ENCODE results near the gene TMEM158.

TMEM158 gene

GRCh38 chr3:45181496-45181895 is 44.6 kb downstream of the TMEM158 start:
- TF ChIP-seq CEBPB (IDR thresholded peaks at IDR 0.05) (no peak), TCF12 (IDR thresholded peaks at IDR 0.05; ENCODE audit: low read depth) (no peak)

- TF ChIP-seq YY1 (IDR thresholded peaks at IDR 0.05; ENCODE audit: low read depth) = no peak
- TF ChIP-seq EGR1 (IDR thresholded peaks at IDR 0.05) = no peak
- TF ChIP-seq REST (IDR thresholded peaks at IDR 0.05; ENCODE audit: low read depth) = no peak
- TF ChIP-seq RAD21 (IDR thresholded peaks at IDR 0.05; ENCODE audit: low read depth) = no peak
- no peak for TF ChIP-seq NFIC (IDR thresholded peaks at IDR 0.05)
- TF ChIP-seq MAX (IDR thresholded peaks at IDR 0.05) = no peak
- no peak for TF ChIP-seq CREB1 (IDR thresholded peaks at IDR 0.05; ENCODE audit: low read depth)
- TF ChIP-seq ZBTB7A (IDR thresholded peaks at IDR 0.05; ENCODE audit: low read depth) = no peak
- no peak for TF ChIP-seq CEBPB (IDR thresholded peaks at IDR 0.05)
- no peak for TF ChIP-seq TEAD4 (IDR thresholded peaks at IDR 0.05)
These were observed 45.2 kb downstream of the TMEM158 start for GRCh38 chr3:45180899-45181298.

GRCh38 chr3:45180051-45180450 is 46.0 kb downstream of the TMEM158 start:
- TF ChIP-seq ZBTB7A (IDR thresholded peaks at IDR 0.05; ENCODE audit: low read depth) = no peak
- no peak for TF ChIP-seq TAF1 (IDR thresholded peaks at IDR 0.05; ENCODE audit: low read depth)
- no peak for TF ChIP-seq MAX (IDR thresholded peaks at IDR 0.05)
- TF ChIP-seq FOXM1 (IDR thresholded peaks at IDR 0.05; ENCODE audit: borderline replicate concordance, low read depth) = no peak
- TF ChIP-seq REST (IDR thresholded peaks at IDR 0.05; ENCODE audit: low read depth) = no peak

- TF ChIP-seq USF1 (IDR thresholded peaks at IDR 0.05) = no peak
- no peak for TF ChIP-seq ZBTB7A (IDR thresholded peaks at IDR 0.05; ENCODE audit: low read depth)
- no peak for TF ChIP-seq FOXM1 (IDR thresholded peaks at IDR 0.05; ENCODE audit: borderline replicate concordance, low read depth)
- TF ChIP-seq MAX (IDR thresholded peaks at IDR 0.05) = no peak
- TF ChIP-seq CEBPB (IDR thresholded peaks at IDR 0.05) = no peak
- no peak for TF ChIP-seq YY1 (IDR thresholded peaks at IDR 0.05; ENCODE audit: low read depth)
- no peak for TF ChIP-seq EGR1 (IDR thresholded peaks at IDR 0.05)
- TF ChIP-seq EP300 (IDR thresholded peaks at IDR 0.05; ENCODE audit: borderline replicate concordance) = no peak
- no peak for TF ChIP-seq CREB1 (IDR thresholded peaks at IDR 0.05; ENCODE audit: low read depth)
- no peak for TF ChIP-seq REST (IDR thresholded peaks at IDR 0.05; ENCODE audit: low read depth)
- no peak for TF ChIP-seq NFIC (IDR thresholded peaks at IDR 0.05)
- TF ChIP-seq TCF12 (IDR thresholded peaks at IDR 0.05; ENCODE audit: low read depth) = no peak
- no peak for TF ChIP-seq RAD21 (IDR thresholded peaks at IDR 0.05; ENCODE audit: low read depth)
- no peak for TF ChIP-seq TEAD4 (IDR thresholded peaks at IDR 0.05)
- no peak for TF ChIP-seq TAF1 (IDR thresholded peaks at IDR 0.05; ENCODE audit: low read depth)
These were observed 46.9 kb downstream of the TMEM158 start for GRCh38 chr3:45179163-45179562.

GRCh38 chr3:45178183-45179023 is 47.7 kb downstream of the TMEM158 start:
- no peak for TF ChIP-seq EP300 (IDR thresholded peaks at IDR 0.05; ENCODE audit: borderline replicate concordance)
- no peak for TF ChIP-seq NFIC (IDR thresholded peaks at IDR 0.05)
- TF ChIP-seq CREB1 (IDR thresholded peaks at IDR 0.05; ENCODE audit: low read depth) = no peak
- TF ChIP-seq REST (IDR thresholded peaks at IDR 0.05; ENCODE audit: low read depth) = no peak
- no peak for TF ChIP-seq FOXM1 (IDR thresholded peaks at IDR 0.05; ENCODE audit: borderline replicate concordance, low read depth)
- TF ChIP-seq TAF1 (IDR thresholded peaks at IDR 0.05; ENCODE audit: low read depth) = no peak
- no peak for TF ChIP-seq CEBPB (IDR thresholded peaks at IDR 0.05)
- TF ChIP-seq TEAD4 (IDR thresholded peaks at IDR 0.05) = no peak
- TF ChIP-seq RAD21 (IDR thresholded peaks at IDR 0.05; ENCODE audit: low read depth) = no peak
- no peak for TF ChIP-seq EGR1 (IDR thresholded peaks at IDR 0.05)
- no peak for TF ChIP-seq USF1 (IDR thresholded peaks at IDR 0.05)
- no peak for TF ChIP-seq TCF12 (IDR thresholded peaks at IDR 0.05; ENCODE audit: low read depth)
- no peak for TF ChIP-seq MAX (IDR thresholded peaks at IDR 0.05)
- TF ChIP-seq ZBTB7A (IDR thresholded peaks at IDR 0.05; ENCODE audit: low read depth) = no peak
- TF ChIP-seq YY1 (IDR thresholded peaks at IDR 0.05; ENCODE audit: low read depth) = no peak
